DND-41 (cell line): ENCODE measurements around the gene ITGA11.

Experiments used
- CTCF ChIP-seq: IDR thresholded peaks from 2 replicates; pipeline ENCODE4 v1.5.1; 2012; ENCODE audit warnings: borderline replicate concordance, low read length, moderate library complexity, mild to moderate bottlenecking; ENCODE audit not compliant: poor library complexity, severe bottlenecking; ENCODE audit errors: extremely low read depth
- EZH2 ChIP-seq: IDR thresholded peaks from 3 replicates; pipeline ENCODE4 v1.6.1; 2012; ENCODE audit warnings: borderline replicate concordance, low read depth, mild to moderate bottlenecking, moderate library complexity, low read length, inconsistent platforms; ENCODE audit not compliant: severe bottlenecking

DNA sequence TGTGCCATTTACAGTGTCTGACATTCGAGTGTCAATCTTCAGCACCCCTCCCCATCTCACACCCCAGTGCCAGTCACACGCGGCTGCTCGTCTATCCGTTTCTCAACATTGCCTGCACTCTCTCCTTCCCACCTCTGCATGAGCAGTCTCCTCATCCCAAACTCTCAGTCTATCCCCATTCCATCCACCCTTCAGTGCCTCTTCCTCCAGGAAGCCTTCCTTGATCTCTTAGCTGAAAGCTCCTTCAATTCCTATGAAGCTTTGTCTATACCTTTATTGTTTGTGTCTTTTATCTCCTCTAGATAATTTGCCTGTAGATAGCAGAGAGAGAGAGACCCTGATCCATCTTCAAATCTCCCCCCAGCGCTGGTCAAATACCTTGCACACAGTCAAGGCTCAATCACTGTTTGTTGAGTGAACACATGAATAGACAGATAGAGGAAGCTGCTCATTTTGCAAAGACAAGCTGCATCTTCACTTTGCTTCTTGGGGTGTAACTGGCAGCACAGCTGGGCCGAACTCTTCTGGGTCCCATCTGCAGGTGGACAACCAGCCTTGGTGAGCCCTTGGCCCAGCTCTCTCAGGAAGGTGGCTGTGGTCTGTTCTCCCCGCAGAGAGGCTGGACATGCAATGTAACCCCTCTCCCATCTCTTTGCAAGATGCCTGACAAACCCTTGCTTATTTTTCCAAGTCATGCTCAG lies 52.8 kb downstream of the ITGA11 start:
- TF ChIP-seq CTCF = no peak
- no peak for TF ChIP-seq EZH2
